ENCODE data around the gene MSANTD1.

- TF ChIP-seq CTCF (IDR thresholded peaks at IDR 0.05; ENCODE audit: low read depth, low read length, poor library complexity, severe bottlenecking) (no peak), EZH2phosphoT487 (IDR thresholded peaks at IDR 0.05; ENCODE audit: borderline replicate concordance, low read length) (no peak)
Measured at GRCh38 chr4:3305610-3306371, 56.8 kb downstream of the MSANTD1 start.
